UCSD-AML1 (cell line): ENCODE measurements around the gene CADM1.

ENCODE experiments used
- DNase-seq: peaks from one replicate; lab custom pipeline; 2025; ENCODE audit not compliant: unreplicated experiment; lab: John Stamatoyannopoulos, UW

Gene CADM1

GRCh38 chr11:115129473-115130289 is 374.5 kb downstream of the CADM1 start:
- no peak for DNase-seq

- no peak for DNase-seq
These were observed 376.0 kb downstream of the CADM1 start for GRCh38 chr11:115128226-115128625.

- no peak for DNase-seq
These were observed 376.4 kb downstream of the CADM1 start for GRCh38 chr11:115127790-115128189.

- DNase-seq = no peak
These were observed 377.6 kb downstream of the CADM1 start for GRCh38 chr11:115126515-115127208.

- DNase-seq = no peak
These were observed 378.1 kb downstream of the CADM1 start for GRCh38 chr11:115126092-115126491.

- DNase-seq = no peak
These were observed 379.4 kb downstream of the CADM1 start for GRCh38 chr11:115124786-115125185.

- no peak for DNase-seq
These were observed 380.6 kb downstream of the CADM1 start for GRCh38 chr11:115123641-115124040.

- no peak for DNase-seq
These were observed 381.9 kb downstream of the CADM1 start for GRCh38 chr11:115122274-115122673.
